ENCODE measurements around the gene FRMD4A.

Gene FRMD4A

DNA sequence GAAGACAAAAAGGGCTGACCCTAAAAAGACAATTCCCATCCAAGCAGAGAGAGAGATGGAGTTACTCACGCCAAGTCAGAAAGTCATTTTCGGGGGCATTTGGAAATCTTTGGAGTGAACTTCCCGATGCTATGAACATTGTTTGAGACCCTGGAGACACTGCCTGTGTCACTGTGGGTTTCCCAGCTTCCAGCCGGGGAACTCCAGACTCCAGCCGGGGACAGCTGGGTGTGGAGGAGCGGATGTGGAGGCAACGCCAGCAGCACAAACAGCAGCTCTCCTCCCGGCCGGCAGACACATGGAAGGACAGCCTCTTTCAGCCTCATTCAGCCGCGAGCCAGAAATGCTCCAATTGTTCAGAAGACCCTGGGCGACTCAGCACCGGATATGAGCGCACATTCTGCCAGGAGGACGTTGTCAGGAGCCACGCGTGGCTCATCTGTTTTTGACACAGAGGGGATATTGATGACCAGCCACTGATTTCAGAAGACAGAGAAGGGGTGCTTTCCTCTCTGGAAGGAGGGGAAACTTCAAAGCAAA, 646.4 kb downstream of the FRMD4A start:
- no peak for DNase-seq
- Mint-ChIP-seq H3K27me3 (peaks cover 4% of the 10 kb centered on the region), H3K4me3 (no peak overlapping the region), H3K9me3 (no peaks in the 10 kb centered on the region), H3K27ac (no peak overlapping the region), H3K4me1 (no peaks in the 10 kb centered on the region), H3K36me3 (no peaks in the 10 kb centered on the region)
- CTCF ChIA-PET = no interaction called here

DNA sequence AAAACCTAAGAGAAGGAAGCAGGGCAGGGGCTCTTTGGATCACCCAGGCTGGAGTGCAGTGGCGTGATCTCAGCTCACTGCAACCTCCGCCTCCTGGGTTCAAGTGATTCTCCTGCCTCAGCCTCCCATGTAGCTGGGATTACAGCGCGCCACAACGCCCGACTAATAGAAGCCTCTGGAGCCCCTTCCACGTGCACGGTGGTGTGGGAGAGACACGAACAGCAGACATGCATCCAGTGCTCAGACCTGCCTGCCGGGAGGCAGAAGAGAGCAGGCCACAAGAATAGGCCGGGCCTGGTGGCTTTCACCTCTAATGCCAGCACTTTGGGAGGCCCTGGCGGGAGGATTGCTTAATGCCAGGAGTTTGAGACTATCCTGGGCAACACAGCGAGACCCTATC, 647.7 kb downstream of the FRMD4A start:
- no peak for DNase-seq
- no peaks in the 10 kb centered on the region for H3K36me3 Mint-ChIP-seq
- no peaks in the 10 kb centered on the region for H3K9me3 Mint-ChIP-seq
- peaks cover 4% of the 10 kb centered on the region for H3K27me3 Mint-ChIP-seq
- H3K27ac Mint-ChIP-seq = no peak overlapping the region
- H3K4me3 Mint-ChIP-seq = no peak overlapping the region
- CTCF ChIA-PET = interaction anchor here (0.7 kb wide), 1 partner anchor 229 kb away, joined by 4 read pairs; no protein-coding TSS in a partner anchor
- no peaks in the 10 kb centered on the region for H3K4me1 Mint-ChIP-seq

DNA sequence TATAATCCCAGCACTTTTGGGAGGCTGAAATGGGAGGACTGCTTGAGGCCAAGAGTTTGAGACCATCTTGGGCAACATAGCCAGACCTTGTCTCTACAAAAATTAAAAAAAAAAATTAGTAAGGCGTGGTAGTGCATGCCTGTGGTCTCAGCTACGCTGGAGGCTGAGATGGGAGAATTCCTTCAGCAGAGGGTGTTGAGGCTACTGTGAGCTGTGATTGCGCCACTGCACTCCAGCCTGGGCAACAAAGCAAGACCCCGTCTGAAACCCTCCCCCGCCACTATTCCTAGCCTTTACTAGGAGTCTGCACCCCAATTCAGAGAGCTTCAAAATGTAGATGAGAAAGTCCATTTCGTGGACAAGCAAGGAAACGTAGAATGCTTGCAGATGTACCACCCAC, 648.8 kb downstream of the FRMD4A start:
- no peak for DNase-seq
- no peaks in the 10 kb centered on the region for H3K9me3 Mint-ChIP-seq
- peaks cover 4% of the 10 kb centered on the region for H3K27me3 Mint-ChIP-seq
- H3K36me3 Mint-ChIP-seq = no peaks in the 10 kb centered on the region
- CTCF ChIA-PET = no interaction called here
- no peaks in the 10 kb centered on the region for H3K4me1 Mint-ChIP-seq
- no peak overlapping the region for H3K4me3 Mint-ChIP-seq
- H3K27ac Mint-ChIP-seq = no peak overlapping the region

DNA sequence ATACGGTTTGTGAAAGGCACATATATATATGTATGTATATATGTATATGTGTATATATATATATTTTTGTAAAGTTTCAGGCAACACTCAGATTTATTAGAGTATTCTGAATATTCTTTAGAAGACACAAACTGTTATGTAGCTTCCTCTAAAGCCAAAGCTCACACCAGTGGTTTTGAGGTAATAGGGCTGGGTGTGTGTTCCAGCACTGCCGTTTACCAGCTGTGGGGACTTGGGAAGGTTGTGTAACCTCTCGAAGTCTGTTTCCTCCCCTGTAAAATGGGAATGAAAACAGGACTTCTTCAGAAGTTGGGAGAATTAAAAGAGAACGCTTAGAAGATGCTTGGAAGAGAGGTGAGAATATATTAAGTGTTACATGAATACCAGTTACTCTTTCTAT, 649.2 kb downstream of the FRMD4A start:
- Mint-ChIP-seq H3K27me3 (peaks cover 4% of the 10 kb centered on the region), H3K4me3 (no peak overlapping the region), H3K9me3 (no peaks in the 10 kb centered on the region), H3K36me3 (no peaks in the 10 kb centered on the region), H3K27ac (no peak overlapping the region), H3K4me1 (no peaks in the 10 kb centered on the region)
- DNase-seq = no peak
- CTCF ChIA-PET = no interaction called here

DNA sequence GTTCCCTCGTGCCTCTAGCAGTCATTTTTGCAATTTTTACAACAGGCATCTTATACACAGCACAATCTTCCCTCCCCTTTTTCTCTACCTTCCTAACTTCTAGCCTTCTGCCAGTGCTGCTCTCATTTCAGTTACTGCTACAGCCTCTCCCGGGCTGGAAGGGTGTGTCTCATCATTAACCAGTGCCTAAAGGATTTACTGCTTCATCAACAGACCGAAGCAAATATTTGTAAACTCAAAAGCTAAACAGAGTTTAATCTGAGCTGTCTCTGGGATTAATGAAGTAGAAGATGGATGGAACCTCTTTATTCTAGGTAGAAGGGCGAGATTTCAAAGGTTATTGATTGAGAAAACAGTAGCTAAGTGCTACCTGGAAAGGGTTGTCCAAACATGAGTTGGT, 649.6 kb downstream of the FRMD4A start:
- H3K27me3 Mint-ChIP-seq = peaks cover 4% of the 10 kb centered on the region
- no peaks in the 10 kb centered on the region for H3K4me1 Mint-ChIP-seq
- CTCF ChIA-PET = no interaction called here
- H3K4me3 Mint-ChIP-seq = no peak overlapping the region
- no peaks in the 10 kb centered on the region for H3K36me3 Mint-ChIP-seq
- DNase-seq = no peak
- no peak overlapping the region for H3K27ac Mint-ChIP-seq
- H3K9me3 Mint-ChIP-seq = no peaks in the 10 kb centered on the region

DNA sequence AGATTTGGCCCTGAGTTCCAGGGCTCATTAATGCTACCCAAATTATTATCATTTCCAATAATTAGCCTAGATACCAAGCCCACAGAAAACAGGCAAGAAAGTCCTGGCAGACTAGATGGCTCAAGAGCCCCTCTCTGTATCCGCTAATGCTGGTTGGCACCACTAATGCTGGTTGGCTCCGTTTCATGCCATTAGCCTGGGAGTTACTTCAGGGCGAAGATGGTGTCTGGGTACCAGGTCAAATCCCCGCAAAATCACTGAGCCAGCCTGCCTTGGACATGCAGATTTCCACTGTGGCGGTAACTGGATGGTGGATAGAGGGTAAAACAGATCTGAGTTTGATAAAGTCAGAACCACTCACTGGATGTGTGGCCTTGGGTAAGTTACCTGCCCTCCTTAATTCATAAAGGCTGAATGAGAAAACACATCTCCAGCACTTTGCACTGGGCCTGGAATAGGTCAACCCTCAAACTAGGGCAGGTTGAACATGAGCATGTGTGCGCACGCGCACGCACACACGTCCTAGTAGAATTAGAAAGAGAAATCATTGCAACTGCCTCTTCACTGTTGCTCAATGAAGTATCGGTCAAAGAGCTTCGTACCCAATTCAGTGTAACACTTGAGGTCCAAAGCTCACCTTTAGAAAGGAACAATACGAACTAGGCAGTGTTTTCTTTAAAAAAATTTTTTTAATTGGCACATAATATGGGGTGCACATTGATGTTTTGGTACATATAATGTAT, 652.5 kb downstream of the FRMD4A start:
- H3K4me3 Mint-ChIP-seq = no peak overlapping the region
- H3K27me3 Mint-ChIP-seq = no peaks in the 10 kb centered on the region
- H3K4me1 Mint-ChIP-seq = no peaks in the 10 kb centered on the region
- H3K36me3 Mint-ChIP-seq = no peaks in the 10 kb centered on the region
- CTCF ChIA-PET = no interaction called here
- no peak for DNase-seq
- H3K9me3 Mint-ChIP-seq = no peaks in the 10 kb centered on the region
- H3K27ac Mint-ChIP-seq = no peak overlapping the region

DNA sequence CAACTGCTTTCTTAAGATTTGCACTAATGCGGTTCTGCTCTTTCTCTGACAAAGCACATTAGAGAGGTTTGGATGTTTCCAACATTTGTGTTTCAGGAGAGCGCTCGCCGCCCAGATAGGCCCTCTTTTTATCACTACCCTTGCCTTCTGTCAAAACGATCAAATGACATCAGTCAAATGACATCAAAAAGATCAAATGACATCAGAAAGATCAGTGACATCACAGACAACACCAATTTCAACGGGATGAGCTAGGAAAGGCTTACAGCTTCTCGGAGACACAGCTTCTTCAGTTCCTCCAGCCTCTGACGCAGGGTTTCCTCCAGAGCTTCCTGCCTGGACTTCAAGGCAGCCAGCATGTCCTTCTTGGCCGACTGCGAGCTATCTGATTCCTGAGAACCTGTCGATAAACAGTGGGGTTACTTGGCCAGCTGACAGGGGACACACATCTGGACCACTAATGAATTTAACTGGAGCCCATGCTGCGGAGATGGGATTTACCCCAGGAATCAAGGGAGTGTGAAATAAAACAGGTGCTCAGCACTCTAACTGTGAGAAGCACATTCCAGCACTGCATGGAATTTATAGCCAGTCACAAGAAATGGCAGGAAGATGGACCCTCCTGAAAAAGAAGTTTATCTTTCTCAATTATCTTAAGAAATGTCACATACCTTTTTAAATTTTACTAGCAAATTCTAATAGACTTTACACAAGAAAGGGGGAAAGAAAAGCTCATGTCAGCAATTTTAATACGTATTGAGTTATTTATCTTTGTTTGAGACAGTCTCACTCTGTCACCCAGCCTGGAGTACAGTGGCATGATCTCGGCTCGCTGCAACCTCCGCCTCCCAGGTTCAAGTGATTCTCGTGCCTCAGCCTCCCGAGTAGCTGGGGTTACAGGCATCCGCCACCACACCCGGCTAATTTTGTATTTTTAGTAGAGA, 655.8 kb downstream of the FRMD4A start:
- Mint-ChIP-seq H3K36me3 (no peaks in the 10 kb centered on the region), H3K9me3 (no peaks in the 10 kb centered on the region), H3K27me3 (no peaks in the 10 kb centered on the region), H3K27ac (no peak overlapping the region), H3K4me3 (no peak overlapping the region), H3K4me1 (no peaks in the 10 kb centered on the region)
- CTCF ChIA-PET = no interaction called here
- no peak for DNase-seq

DNA sequence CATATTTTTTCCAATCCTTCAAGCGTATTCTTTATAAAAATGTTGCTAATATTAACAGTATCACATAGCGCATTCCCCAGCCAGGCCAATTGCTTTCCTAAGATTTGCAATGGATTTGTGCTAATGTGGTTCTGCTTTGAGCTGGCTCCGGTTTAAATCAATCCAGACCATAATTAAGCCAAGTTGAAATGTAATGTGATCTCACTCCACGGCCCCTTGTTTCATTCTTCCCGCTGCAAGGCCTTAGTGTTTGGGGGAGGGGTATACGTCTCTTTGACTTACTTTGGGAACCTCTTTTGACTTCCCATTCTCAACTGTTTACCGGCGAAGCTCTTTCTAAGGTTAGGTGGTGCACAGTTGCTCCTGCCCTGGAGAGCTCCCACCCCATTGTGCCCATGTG, 657.6 kb downstream of the FRMD4A start:
- H3K4me3 Mint-ChIP-seq = no peak overlapping the region
- H3K27ac Mint-ChIP-seq = no peak overlapping the region
- H3K4me1 Mint-ChIP-seq = no peaks in the 10 kb centered on the region
- H3K36me3 Mint-ChIP-seq = no peaks in the 10 kb centered on the region
- no peaks in the 10 kb centered on the region for H3K9me3 Mint-ChIP-seq
- H3K27me3 Mint-ChIP-seq = no peaks in the 10 kb centered on the region
- CTCF ChIA-PET = interaction anchor here (0.6 kb wide), 1 partner anchor 74 kb away, joined by 3 read pairs; no protein-coding TSS in a partner anchor
- no peak for DNase-seq

DNA sequence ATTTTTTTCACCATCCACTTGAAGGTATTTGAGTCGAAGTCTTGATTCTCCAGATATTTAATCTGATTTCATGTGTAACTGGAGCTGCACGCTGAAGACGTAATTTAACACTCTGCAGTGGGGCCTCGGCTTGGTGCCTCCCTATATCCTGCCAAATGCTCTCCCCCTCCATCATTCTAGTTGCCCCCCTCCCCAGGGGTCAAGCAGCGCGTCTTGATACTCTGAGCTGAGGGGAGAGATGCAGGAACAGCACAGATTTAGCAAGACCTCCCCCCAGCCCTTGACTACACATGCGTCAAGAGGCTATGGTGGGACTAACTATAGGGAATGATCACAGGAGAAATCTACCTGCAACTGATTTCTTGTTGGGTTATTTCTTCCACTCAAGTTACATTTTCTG, 658.2 kb downstream of the FRMD4A start:
- CTCF ChIA-PET = interaction anchor here (0.6 kb wide), 1 partner anchor 75 kb away, joined by 3 read pairs; no protein-coding TSS in a partner anchor
- Mint-ChIP-seq H3K9me3 (no peaks in the 10 kb centered on the region), H3K27ac (no peak overlapping the region), H3K36me3 (no peaks in the 10 kb centered on the region), H3K4me1 (no peaks in the 10 kb centered on the region), H3K27me3 (no peaks in the 10 kb centered on the region), H3K4me3 (no peak overlapping the region)
- DNase-seq = no peak

DNA sequence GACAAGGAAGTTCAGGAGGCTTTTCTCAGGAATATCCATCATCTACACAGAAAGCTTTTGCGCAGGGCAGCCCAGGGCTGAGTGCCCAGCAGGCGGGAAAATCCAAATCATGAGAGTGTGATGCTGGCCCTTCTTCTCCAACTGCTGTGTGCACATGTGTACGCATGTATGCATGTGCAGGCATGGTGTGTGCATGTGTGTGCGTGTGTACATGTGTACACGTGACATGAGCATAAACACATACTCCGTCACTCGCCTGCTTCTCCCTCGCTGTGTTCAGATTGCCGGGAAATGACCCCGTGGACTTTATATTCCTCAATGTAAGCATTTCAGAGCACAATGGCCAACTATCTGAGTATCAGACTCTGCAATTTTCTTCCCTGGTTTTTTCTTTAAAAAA, 658.8 kb downstream of the FRMD4A start:
- H3K4me1 Mint-ChIP-seq = no peaks in the 10 kb centered on the region
- no peak overlapping the region for H3K27ac Mint-ChIP-seq
- no peak overlapping the region for H3K4me3 Mint-ChIP-seq
- no peaks in the 10 kb centered on the region for H3K9me3 Mint-ChIP-seq
- no peaks in the 10 kb centered on the region for H3K36me3 Mint-ChIP-seq
- CTCF ChIA-PET = no interaction called here
- H3K27me3 Mint-ChIP-seq = no peaks in the 10 kb centered on the region
- DNase-seq = no peak

DNA sequence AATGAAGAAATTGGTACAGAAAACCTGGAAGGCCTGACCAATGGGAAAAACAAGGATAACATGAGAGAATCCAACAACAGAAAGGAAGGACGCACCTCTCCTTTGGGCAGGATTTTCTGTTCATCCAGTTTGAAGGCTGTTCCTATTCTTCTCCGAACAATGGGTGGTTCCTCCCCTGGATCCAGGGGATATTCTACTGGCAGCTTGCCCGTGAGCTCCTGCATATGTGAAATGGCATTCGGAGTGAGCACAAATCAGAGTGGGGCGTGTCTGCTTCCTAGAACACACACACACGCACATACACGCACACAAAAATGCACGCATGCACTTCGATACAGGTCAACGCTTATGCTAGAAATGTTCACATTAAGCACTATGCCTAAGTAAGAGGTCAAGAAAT, 660.4 kb downstream of the FRMD4A start:
- Mint-ChIP-seq H3K27ac (no peak overlapping the region), H3K27me3 (no peaks in the 10 kb centered on the region), H3K9me3 (no peaks in the 10 kb centered on the region), H3K4me1 (no peaks in the 10 kb centered on the region), H3K4me3 (no peak overlapping the region), H3K36me3 (no peaks in the 10 kb centered on the region)
- CTCF ChIA-PET = interaction anchor here (0.6 to 1.9 kb wide), 2 partner anchors 10 to 319 kb away, joined by 3 to 7 read pairs; no protein-coding TSS in a partner anchor
- no peak for DNase-seq

DNA sequence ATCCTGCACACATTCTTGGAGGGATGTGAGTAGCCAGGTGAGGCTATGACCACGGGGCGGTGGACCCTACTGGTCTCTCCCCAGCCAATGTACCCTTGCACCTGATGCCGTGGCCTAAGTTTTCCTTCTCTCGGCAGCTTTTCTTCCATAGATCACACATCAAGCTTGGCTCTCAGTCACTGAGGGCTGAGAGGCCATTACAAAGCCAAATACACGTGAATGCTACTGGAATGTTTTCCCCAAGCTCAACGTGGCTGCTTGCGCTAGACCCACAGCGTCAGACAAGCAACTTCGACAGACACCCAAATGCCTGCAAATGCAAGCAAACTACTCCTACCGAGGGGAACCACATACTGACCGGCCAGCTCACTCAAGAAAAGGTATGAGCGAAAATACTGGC, 660.8 kb downstream of the FRMD4A start:
- H3K27me3 Mint-ChIP-seq = no peaks in the 10 kb centered on the region
- H3K36me3 Mint-ChIP-seq = no peaks in the 10 kb centered on the region
- no peak overlapping the region for H3K27ac Mint-ChIP-seq
- no peaks in the 10 kb centered on the region for H3K4me1 Mint-ChIP-seq
- H3K9me3 Mint-ChIP-seq = no peaks in the 10 kb centered on the region
- H3K4me3 Mint-ChIP-seq = no peak overlapping the region
- DNase-seq = no peak
- CTCF ChIA-PET = interaction anchor here (0.6 to 1.9 kb wide), 2 partner anchors 10 to 319 kb away, joined by 3 to 7 read pairs; no protein-coding TSS in a partner anchor

DNA sequence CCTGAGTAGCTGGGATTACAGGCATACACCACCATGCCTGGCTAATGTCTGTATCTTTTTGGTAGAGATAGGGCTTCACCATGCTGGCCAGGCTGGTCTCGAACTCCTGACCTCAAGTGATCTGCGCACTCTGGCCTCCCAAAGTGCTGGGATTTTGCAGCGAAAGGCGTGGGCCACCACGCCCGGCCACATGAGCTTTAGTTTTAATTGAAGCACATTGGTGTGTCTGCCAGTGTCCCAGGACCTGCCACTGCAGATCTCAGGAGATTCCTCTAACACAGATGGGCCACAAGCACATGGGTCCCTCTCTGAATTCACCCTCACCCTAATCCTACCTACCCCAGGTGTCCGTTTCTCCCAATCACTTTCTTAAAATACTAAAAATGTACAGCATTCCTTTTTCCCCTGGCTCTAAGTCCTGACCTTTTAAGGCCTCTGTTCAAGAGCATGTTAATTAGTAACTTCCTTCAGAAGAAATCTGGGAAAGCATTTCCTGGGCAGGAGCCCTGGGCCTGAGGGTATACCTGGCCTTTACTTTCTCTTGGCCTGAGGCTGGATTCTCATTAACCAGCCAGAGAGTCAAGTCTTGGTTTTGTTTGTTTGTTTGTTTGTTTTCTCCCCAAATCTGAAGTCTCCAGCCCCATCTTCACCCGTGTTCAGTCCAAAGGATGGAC, 661.4 kb downstream of the FRMD4A start:
- Mint-ChIP-seq H3K27me3 (peaks cover under 1% of the 10 kb centered on the region), H3K27ac (no peak overlapping the region), H3K4me3 (no peak overlapping the region), H3K4me1 (no peaks in the 10 kb centered on the region), H3K36me3 (no peaks in the 10 kb centered on the region), H3K9me3 (no peaks in the 10 kb centered on the region)
- CTCF ChIA-PET = interaction anchor here (0.6 to 1.9 kb wide), 3 partner anchors 9 to 531 kb away, joined by 3 to 7 read pairs (median 3); no protein-coding TSS in a partner anchor
- no peak for DNase-seq

DNA sequence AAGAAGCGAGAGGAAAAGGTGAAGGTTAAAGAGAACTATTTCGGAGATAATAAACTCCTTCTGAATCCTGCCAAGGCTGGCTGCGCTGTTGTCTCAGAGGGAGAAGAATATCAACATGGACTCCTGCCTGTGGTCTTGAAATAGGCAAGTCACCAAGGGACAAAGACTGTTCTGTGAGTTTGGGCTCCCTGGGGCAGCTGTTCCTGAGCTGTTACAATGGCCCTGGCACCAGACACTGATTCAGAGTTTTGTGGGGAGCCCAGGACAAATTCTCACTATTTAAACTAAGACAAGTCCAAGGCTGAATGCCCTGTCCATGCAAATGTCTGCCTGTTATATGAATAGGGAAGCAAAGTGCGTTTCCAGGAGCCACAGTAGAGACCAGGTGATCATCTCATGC, 662.6 kb downstream of the FRMD4A start:
- Mint-ChIP-seq H3K4me1 (no peaks in the 10 kb centered on the region), H3K36me3 (no peaks in the 10 kb centered on the region), H3K4me3 (no peak overlapping the region), H3K9me3 (no peaks in the 10 kb centered on the region), H3K27me3 (peaks cover 4% of the 10 kb centered on the region), H3K27ac (no peak overlapping the region)
- CTCF ChIA-PET = interaction anchor here (0.7 to 1.9 kb wide), 2 partner anchors 8 to 533 kb away, joined by 3 to 7 read pairs; no protein-coding TSS in a partner anchor
- DNase-seq = no peak
